GM19467 (cell line): ENCODE data around the gene B3GNT2.
A peak's percentile ranks its signal among the peaks of the same experiment; 100 is the strongest.
"Not testable (repeated sequence)": the region's sequence is repeated elsewhere in the genome, so short reads cannot be mapped to it uniquely, and the experiment has no call there.

Experiments used
- ATAC-seq: cut with Tn5 transposase; IDR thresholded peaks from one replicate; pipeline ENCODE4 v1.9.1; 2021; ENCODE audit warnings: mild to moderate bottlenecking, moderate library complexity; ENCODE audit not compliant: unreplicated experiment

Gene B3GNT2, protein sequence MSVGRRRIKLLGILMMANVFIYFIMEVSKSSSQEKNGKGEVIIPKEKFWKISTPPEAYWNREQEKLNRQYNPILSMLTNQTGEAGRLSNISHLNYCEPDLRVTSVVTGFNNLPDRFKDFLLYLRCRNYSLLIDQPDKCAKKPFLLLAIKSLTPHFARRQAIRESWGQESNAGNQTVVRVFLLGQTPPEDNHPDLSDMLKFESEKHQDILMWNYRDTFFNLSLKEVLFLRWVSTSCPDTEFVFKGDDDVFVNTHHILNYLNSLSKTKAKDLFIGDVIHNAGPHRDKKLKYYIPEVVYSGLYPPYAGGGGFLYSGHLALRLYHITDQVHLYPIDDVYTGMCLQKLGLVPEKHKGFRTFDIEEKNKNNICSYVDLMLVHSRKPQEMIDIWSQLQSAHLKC

DNA sequence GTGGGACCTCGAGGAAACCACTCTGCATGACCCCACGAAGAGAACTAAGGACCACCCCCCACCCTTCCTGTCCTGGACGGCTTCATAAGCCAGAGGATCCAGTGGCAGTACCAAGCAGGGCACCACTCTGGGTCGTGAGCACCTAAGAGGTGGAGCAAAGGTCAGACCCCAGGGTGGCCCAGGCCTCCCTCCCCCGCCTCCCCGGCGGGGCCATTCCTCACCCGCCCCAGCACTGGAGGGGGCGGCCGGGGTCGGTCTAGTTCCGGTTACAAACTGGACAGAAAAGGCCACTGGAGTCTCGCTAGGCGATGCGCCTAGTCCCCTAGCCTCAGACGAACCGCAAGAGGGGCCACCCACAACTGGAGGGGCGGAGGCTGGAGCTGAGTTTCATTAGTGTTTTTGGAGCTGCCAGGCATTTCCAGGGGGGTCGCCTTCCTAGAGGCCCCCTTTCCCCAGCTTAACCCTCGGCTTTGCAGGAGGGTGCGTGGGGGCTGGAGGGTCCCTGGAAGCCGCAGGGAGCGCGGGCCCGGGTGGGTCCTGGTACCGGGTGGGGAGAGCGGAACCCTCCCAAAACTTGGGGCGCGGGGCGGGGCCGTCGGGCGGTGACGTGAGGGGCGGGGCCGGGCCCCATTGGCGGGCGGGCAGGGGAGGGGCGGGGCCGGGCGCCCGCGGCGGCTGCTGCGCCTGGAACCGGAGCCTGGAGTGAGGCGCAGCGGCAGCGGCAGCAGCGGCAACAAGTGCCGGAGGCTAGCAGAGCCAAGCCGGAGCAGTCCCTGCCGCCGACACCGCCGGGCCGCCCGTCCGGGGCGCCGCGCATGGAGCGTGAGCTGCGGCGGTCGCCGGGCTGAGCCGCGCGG is at the start of gene B3GNT2:
Gene B3GNT2, plus strand, starts transcription at position 695 of the 857 bp plus-strand sequence. CDS start 26,106 bp downstream, outside the sequence.
- peak; percentile 40 for ATAC-seq

DNA sequence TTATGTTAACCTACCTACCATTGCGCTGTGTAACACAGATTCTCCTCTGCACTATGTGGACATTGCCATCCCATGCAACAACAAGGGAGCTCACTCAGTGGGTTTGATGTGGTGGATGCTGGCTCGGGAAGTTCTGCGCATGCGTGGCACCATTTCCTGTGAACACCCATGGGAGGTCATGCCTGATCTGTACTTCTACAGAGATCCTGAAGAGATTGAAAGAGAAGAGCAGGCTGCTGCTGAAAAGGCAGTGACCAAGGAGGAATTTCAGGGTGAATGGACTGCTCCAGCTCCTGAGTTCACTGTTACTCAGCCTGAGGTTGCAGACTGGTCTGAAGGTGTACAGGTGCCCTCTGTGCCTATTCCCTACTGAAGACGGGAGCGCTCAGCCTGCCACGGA is 49.1 kb upstream of the B3GNT2 start:
- ATAC-seq: not testable (repeated sequence)

DNA sequence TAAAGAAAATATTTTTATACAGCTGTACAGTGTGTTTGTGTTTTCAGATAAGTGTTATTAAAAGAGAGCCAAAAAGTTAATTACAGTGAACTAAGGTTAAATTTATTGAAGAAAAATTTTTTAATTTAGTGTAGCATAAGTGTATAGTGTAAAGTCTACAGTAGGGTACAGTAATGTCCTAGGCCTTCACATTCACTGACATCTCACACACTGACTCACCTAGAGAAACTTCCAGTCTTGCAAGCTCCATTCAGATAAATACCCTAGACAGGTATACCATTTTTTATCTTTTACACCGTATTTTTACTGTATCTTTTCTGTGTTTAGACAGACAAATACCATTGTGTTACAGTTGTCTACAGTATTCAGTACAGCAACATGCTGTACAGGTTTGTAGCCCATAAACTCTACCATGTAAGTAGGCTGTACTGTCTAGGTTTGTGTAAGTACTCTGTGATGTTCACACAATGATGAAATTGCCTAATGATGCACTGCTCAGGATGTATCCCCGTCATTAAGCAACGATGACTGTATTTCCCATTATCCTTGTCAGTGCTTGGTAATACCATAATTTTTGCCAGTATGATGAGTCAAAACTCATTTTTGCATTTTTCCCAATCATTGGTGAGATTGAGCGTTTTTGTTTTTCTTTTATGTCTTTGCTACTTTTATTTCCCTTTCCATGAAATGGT is 48.2 kb upstream of the B3GNT2 start:
- no peak for ATAC-seq

DNA sequence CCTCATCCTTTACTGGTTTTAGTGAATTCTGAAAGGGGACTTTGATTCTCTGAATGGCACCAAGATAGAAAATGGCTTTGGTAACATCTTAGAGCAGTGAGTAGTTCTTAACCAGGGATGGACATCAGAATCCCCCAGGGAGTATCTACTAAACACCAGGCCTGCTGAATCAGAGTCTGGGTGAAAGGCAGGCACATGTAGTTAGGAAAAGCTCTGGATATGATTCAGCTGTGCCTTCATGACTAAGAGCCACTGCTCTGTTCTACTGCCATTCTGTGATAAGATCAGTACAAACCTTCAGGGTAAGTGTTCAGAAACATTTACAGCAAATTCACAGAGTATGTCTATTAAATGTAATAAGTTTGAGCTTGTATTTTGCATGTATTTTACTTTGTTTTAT is 46.2 kb upstream of the B3GNT2 start:
- no peak for ATAC-seq

DNA sequence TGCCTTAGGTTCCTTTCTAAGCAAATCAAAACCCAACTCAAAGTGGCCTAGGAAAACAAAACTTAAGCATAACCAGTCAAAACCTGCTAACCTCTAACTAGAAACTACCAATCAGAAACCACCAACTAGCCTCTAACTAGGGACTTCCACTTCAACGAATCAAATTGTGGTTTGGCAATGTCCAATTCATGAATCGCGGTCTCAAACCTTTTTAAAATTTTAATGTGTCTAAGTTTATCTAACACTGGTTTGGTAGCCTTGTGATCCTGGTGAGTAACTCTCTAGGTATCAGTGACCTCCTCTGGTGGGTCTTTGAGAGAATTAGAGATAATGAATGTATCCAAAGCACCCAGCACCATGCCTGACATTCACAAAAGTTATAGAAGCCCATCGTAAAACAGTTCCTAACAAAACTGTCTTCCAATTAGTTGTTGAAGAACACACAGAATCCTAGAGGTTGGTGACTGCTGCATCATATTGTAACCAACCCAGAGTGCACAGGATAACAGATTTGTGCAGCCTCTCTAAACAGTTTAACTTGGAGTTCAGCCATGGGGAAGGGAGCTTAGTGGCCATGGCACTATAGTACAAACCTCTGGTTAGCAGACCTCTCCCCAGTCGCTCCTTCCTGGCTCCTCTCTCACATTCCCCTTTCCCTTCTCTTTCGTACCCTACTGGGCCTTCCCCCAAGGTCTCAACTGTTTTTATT is 45.2 kb upstream of the B3GNT2 start:
- ATAC-seq: no peak

DNA sequence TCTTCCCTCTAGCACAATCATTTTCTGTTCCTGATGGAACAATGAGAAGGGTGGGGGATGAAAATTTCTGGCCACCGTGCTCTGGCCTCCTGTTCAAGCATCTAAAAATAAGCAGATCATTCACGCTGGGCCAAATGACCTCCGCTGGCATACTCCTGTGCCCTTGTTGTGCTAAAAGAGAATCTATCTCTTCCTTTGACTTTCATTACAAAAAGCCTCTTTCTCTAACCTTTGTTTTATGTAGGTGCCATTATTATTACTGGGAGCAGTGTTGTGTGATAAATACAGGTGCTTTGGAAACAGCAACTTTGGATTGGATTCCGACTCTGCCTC is 44.6 kb upstream of the B3GNT2 start:
- ATAC-seq: no peak

DNA sequence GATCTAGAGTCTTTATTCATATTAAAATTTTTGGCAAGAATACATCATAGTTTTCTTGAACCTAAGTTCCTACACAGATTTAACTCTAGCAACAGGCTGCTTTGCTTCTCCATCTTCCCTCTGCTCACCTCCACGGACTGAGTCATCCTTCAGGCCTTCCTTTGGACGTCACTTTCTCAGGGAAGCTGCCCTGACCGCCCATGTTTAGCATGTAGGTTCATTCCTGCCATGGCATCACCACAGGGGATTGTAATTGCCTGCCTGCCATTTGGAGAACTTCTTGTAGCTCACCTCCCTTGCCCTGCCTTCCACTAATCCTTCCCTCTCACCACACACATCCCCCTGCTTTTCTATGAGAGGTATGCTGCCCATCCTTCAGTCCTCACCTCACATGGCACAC is 43.9 kb upstream of the B3GNT2 start:
- no peak for ATAC-seq

DNA sequence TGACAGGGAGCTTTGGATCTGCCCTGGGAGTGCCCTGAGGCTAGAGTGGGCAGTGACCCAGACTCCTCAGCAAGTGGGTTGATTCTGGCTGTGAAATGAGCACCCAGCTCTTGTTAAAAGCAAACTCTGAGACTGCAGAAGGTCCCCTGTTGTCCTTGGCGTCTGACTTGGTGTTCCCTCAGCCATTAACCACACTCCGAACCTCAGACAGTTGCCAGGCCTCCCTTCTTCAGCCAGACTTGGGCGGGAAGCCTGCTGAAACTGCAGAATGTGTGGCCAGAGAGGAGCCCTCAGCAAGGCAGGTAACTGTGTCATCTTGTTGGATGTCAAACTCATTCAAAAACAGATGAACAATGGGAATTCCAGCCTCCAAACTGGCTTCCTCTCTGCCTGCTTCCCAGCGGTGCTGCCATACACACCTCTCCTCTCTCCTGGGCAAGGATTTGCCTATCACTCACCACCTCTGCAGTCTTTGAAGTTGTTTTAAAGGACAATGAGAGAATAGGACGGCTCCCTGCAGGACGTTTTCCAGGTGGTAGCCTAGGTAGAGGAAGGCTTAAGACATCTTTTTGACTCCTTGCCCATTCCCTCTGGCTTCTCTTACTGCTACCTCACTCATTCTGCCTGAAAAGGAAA is 38.9 kb upstream of the B3GNT2 start:
- no peak for ATAC-seq

DNA sequence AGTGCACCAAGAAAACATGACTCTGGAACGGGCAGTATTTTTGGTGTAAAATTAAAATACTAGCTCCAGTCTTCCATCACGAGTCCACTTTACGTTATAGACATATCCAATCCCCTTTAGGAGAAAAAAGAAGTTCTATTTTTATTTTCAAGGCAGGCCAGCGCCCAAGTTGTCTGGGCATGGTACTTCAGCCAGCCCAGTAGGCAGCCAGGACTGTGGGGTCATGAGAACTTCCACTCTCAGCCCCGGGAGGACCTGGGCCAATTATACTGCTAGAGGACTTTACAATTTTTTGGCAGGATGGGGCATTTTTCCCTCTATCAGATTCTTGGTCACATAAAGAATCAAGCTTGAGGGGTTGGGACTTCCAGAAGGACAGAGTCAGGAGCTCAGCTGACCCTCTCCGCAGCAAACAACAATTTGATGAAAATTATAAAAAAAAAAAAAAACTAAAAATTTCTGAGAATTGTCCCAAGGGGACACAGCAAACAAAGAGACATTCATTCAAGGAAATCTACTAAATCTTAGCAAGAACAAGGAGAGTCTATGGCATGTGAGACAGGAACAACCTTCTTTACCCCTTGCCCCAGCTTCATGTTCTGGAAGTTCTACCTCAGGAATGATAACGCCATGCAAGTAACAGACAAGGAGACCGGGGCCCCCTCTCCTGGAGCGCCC is 37.3 kb upstream of the B3GNT2 start:
- no peak for ATAC-seq

DNA sequence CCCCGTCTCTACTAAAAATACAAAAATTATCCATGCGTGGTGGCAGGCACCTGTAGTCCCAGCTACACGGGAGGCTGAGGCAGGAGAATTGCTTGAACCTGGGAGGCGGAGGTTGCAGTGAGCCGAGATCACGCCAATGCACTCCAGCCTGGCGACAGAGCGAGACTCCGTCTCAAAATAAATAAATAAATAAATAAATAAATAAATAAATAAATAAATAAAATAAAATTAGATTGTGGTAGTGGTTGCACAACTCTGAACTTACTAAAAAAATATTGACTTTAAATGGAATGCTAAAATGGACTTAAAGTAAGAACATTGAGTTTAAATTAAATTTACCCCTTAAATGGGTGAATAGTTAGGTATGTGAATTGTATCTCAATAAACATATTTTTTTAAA is 35.2 kb upstream of the B3GNT2 start:
- not testable (repeated sequence) for ATAC-seq

DNA sequence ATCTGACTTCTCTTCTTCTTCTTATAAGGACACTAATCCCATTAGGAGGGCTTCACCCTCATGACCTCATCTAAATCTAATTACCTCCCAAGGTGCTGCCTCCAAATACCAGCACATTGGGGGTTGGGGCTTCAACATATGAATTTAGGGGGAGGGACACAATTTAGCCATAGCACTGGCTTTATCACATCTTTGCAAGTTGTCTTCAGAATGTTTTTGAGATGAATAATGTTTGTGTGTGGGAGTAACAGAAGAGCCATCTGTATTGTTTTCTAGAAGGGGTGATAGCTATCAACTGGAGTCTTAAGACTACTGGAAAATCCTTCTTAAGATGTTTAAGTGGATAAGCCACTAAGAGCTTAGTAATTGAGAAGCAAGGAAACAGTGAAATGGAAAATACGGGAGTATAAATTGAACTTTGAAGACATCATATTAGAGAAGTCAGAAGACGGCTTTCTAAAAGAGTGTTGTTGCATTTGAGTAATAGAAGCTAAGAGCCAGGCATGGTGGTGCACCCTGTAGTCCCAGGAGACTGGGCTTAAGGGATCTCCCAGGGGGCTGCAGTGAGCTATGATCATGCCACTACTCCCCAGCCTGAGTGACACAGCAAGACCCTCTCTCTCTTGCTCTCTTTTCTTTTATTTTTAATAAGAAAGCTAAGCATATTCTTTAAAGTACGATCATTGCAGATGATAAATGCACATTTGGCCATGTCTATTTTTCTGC is 32.6 kb upstream of the B3GNT2 start:
- no peak for ATAC-seq

DNA sequence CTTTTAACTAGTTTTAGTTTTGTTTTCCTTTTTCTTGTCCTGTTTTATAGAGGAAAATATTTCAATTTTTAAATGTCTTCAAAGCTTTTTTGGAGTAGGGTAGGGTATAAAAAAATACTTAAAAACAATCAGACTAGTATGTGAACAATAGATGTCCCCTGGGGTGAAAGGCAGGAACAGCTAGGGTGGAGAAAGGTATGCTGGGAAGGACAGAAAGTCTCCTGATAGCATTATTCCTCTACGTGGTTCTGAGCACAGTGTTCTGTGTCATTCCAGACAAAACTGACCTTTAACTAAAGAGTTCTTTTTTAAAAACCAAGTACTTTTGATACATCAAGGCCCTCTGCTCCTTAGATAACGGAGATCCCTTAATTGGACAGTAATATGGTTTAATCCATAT is 32.1 kb upstream of the B3GNT2 start:
- no peak for ATAC-seq

DNA sequence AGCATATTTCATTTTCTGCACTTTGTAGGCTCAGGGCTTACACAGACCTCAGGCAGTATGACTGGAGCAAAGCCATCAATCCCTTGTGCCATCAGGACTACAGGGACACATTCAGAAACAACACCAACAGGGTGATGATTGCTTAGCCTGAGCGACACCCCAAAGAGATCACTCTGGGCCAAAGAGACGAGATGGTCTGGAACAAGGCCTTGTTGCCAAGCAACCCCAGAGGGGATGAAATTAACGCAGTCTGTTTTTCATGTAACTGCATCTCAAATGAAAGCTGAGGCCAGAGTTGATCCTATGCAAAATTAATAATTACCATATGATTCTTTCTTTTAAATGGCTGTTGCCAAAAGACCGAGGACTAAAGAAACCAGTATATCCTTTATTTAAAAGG is 20.2 kb upstream of the B3GNT2 start:
- ATAC-seq: no peak

DNA sequence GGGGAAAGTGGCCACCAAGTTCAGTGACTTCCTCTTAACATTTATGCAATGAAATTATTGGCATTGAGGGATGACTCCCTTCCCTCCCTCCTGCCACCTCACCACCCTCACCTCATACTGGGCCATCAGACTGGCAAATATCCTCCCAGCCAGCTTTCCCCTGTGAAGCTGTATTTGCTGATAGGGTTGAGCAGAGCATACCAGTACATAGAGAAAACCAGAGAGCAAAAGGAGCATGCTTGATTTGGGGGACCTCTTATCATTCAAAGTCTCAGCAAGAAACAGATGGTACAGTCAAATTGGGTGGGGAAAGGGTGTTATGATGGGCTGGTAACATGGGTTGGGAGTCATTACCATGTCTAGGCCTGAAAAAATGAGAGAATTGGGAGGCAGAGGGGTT is 19.1 kb upstream of the B3GNT2 start:
- no peak for ATAC-seq

DNA sequence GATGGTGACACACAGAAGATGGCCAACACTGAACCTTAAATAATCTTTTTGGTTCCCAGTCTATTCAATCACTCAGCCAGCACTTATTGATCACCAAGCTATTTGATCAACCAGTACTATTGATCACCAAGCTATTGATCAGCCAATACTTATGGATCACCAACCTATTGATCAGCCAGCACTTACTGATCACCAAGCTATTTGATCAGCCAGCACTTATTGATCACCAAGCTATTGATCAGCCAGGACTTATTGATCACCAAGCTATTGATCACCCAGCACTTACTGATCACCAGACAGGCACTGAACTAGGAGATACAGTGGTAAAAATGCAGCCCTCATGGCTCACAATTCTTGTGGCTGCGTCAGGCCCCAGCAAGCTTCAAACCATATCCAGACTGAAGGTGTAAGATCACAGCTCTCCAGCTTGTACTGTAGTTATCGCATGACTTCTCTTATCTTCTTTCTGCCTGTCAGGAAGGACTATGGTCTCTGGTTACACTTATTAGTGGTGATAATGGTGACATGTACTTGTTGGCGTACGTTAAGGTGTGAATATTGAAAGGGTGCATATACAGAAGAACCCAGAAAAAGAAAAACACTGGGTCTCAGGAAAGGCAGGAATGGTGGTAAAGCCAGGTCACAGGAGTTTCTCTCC is 18.4 kb upstream of the B3GNT2 start:
- no peak for ATAC-seq

DNA sequence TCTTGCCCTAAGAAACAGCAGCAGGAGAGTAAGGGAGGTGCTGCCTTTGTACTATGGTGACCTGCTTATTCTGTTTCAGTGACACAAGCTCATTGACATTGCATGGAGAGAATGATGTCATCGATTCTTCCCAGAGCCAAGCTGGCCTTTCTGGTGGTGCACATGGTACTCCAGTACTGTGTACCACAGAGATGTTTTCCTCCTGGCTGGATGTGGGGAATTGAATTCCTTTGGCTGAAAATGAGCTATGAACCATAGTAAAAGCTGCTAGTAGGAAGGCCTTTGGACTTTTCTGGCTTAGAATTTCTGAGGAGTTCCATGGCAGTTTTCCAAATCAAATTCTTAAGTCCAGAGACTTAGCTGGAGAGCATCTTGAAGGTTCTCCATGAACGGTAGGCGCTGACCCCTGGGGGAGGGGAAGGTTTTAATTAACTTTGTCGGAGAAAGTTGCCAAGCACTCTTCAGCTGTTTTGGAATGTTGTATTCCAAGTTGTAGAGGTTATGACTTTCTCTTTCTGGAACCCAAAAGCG is 17.1 kb upstream of the B3GNT2 start:
- no peak for ATAC-seq

DNA sequence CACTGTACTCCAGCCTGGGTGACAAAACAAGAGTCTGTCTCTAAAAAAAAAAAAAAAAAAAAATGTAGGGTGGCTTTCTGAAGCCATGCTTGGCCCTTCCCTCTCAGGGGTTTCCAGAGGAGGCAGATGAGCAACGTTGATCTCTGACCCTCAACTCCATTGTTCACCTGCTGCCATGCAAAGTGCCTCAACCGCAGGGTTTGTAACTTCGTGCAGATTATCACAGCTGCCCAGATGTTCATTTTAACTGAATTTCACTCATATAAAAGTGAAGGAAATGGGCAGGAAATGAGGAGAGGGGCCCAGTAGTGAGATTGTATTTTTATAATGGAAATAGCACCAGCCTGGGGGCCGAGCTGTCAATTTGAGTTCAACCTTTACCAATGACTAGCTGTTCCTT is 14.9 kb upstream of the B3GNT2 start:
- no peak for ATAC-seq

DNA sequence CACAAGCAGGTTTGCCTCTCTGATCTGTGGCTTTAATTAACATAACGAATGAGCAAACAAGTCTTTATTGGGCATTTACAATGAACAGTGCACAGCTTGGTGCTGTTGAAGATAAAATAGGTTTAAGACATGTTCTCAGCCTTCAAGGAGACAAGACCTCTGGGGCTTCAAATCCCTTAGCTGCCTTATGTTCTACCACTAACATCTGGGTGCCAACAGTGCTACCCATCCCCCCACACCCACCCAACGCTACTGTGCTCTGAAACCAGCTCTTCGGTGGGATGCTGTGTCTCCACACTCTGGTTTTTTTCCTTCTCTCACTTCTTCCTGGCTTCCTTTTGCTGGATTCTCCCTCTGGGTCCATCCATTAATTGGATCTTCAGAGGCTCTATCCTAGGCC is 14.1 kb upstream of the B3GNT2 start:
- ATAC-seq: no peak
